Stimulated activated CD4-positive, alpha-beta T cell treated with anti-CD3 and anti-CD28 coated beads, Interleukin-1b, Interleukin-23, amount 100 ng/mL, for 48 hours (primary cell): Measurements from ENCODE around the gene OOSP4B.
"Not testable (repeated sequence)": the region's sequence is repeated elsewhere in the genome, so short reads cannot be mapped to it uniquely, and the experiment has no call there.

Experiments
- DNase-seq: peaks from one replicate; pipeline ENCODE4 v3.0.0-alpha.2; 2020

OOSP4B gene

DNA sequence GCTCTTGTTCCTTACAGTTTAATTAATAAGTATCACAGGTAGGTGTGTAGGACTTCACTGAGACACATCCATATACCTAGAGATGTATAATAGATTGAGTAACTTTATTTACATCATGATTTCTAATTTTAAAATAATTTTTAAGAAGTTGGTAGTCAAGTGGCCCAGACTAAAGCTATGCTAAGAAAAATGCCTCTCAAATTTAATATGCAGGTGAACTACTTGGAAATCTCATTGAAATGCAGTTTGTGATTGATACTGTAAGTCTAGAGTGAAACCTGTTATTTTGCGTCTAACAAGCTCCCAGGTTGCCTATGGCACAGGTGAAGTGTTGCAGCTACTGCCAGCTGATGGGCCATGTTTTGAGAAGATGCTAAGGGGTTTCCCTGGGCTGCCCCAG lies at the start of gene OOSP4B:
TSS of gene OOSP4B (plus strand) at position 301 of the 400 bp plus-strand sequence.
- DNase-seq: no peak

DNA sequence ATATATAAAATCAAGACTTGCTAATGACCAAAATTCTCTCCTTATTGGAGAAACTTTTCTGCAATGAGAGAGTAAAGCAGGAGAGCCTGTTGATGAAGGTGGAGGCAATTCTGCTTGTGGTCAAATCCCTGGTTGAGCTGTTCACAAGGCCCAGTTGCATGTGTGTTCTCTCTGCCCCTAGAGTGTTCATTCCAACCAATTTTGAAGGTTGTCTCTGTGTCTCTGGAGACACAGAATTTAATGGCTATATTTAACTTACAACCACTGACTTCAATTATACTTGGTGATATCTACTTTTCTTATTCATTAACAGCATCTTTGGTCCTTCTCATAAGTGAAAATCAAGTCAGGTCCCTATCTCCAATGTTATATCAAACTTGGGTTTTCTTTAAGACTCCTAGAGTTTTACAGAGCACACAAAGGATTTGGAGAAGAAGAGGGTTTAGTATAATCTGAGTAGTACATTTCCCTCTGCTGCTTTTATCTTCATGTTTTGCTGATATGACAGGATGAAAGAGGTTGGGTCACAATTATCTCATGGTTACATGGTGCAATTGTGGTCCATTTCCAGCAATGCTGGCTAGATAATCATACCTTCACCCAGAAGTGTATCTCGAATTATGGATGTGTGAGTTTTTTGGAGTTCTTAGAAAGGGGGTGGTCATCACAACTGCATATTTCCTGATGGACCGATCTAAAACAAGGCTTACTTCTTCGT lies 49.1 kb upstream of the OOSP4B start:
- DNase-seq: no peak

DNA sequence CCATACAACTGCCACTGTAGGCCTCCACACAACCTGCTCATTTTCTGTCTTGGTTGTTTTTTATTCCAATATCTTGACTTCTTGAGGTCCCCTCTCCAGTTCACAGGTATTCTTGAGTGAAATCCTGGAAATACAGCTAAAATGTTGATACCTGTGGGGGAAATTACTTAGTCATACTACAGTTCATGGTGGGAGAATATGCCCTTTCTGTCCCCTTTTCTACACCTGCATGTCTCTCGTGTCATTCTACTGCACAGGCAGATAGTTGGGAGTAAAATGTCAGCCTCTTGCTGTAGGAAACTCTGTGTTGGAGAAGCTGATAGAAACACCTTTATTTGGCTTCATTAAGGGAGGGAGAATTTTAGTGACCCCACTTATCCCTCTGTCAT lies 48.6 kb upstream of the OOSP4B start:
- no peak for DNase-seq

DNA sequence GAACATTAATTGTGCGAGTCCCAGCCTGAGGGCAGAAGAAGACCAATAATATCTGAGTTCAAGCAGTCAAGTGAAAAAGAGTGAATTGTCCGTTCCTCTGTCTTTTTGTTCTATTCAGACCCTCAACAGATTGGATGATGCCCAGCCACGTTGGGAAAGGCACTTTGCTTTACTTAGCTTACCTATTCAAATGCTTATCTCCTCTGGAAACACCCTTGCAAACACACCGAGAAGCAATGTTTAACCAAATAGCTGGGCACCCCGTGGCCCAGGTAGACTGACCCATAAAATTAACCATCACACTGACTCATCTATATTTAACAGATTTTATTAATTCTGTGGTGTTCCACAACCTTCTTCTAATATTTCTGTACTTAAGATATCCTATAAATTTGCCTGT lies 43.9 kb upstream of the OOSP4B start:
- DNase-seq: no peak

DNA sequence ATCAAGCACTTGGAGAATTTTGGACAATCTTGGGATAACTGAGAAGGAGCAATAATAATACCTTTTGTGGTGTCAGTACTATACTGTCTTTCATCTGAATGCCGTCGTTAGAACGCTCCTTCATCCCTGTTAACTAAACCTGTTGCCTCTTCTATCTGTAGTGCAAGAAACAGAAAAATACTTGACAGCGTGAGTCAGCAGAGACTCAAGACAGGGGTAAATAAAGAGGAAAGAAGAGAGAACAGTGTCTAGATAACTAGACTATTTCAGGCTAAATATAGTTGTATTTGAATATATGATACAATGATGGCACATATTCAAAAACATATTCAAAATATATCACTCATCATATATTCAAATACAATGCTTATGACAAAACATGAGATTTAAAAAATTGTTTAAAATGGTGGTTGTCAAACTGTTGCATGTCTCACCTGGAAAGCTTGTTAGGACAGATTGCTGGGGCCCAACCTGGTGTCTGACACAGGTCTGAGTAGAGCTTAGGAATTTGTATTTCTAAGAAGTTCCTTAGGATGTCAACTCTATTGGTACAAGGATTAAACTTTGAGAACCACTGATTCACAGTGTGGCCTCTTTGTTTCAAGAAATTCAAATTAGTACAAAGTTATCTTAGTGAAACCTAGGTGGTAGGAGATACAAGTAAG lies 35.7 kb upstream of the OOSP4B start:
- DNase-seq: no peak

DNA sequence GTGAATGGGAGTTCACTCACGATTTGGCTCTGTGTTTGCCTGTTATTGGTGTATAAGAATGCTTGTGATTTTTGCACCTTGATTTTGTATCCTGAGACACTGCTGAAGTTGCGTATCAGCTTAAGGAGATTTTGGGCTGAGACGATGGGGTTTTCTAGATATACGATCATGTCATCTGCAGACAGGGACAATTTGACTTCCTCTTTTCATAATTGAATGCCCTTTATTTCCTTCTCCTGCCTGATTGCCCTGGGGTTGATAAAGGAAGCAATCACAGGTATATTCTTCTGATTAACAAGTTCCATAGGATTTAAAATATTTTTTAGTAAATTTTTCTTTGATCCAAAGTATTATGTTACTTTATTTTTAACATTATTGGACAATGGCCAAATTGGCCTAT lies 34.9 kb upstream of the OOSP4B start:
- not testable (repeated sequence) for DNase-seq

DNA sequence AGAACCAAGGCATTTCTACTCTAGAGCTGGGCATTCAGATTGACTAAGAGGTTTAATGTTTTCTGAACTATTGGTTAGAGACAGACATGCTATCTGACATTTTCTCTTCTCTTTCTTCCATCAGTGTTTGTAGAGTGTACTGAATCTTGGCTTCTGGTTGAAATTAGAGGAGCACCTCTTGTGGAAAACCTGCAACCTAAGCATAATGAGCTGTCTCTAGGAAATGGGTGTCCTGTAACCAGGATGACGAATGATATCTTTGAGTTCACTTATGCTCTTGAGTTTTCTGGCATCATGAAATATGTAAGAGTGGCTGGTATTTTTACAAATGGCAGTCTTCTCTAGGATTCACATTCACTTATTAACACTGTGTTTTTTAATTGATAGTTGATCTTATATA lies 33.8 kb upstream of the OOSP4B start:
- DNase-seq: no peak

DNA sequence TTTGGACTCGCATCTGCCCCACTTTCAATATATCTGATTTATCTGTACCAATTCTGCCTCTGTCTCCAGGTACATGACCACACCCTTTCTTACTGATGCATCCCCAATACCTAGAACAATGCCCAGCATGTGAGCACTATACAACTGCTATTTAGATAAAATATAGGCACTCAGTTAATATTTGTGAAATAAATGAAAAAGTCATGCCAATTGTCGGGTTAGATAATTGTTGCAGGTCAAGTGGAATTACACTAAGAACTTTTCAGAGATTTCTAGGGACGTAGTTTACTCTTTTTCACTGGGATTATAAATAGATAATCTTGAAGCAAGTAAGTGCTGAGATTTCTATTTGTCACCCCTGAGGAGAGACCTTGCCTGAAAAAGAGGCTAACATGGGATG lies 32.6 kb upstream of the OOSP4B start:
- no peak for DNase-seq

DNA sequence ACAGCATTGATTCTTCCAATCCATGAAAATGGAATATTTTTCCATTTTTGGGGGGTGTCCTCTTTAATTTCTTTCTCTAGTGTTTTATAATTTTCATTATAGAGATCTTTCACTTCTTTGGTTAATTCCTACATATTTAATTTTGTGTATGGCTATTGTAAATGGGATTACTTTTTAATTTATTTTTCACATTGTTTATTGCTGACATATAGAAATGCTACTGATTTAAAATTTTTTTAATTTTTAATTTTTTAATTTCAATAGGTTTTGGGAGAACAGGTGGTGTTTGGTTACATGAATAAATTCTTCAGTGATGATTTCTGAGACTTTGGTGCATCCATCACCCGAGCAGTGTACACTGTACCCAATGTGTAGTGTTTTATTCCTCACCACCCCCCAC lies 26.6 kb upstream of the OOSP4B start:
- no peak for DNase-seq

DNA sequence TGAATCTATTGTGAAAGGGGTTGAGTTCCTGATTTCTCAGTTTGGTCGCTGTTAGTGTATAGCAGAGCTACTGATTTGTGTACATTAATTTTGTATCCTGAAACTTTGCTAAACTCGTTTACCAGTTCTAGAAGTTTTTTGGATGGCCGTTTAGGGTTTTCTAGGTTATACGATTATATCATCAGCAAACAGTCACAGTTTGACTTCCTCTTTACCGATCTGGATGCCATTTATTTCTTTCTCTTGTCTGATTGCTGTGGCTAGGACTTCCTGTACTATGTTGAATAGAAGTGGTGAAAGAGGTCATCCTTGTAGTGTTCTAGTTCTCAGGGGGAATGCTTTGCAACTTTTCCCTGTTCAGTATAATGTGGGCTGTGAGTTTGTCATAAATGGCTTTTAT lies 24.6 kb upstream of the OOSP4B start:
- DNase-seq: no peak

DNA sequence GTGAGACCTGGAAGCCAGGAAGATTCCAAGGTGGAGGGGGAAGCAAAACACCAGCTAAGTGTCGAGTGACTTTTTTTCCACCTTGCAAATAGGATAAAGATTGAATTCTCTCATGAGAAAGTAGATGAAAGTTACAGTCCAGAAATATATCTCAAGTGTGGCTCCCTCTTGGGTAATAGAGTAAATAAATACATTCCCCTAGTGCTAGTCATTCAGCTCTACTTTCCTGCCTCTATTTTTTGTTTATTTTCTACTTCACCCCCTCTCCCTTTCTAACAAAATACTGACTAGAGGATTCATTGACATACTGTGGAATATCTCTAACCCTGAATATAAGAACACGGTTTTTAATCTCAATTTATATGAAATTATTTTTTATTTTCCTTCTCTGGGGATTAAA lies 19.2 kb upstream of the OOSP4B start:
- DNase-seq: no peak

DNA sequence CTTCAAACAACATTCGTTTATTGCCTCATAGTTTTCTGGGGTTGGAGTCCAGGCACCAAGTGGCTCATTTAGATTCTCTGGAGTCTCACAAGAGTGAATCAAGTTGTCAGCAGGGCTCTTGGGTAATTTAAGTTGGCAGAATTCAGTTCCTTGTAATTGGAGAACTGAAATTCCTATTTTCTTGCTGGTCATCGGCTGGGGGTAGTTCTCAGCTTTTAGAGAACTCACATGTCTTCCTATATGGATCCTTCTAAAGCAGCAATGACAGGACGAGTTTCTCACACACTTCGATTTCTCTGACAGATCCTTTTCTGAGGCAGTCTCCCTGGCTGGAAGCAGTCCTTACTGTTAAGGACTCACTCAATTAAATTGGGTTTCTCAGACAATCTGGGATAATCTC lies 17.3 kb upstream of the OOSP4B start:
- DNase-seq: no peak

DNA sequence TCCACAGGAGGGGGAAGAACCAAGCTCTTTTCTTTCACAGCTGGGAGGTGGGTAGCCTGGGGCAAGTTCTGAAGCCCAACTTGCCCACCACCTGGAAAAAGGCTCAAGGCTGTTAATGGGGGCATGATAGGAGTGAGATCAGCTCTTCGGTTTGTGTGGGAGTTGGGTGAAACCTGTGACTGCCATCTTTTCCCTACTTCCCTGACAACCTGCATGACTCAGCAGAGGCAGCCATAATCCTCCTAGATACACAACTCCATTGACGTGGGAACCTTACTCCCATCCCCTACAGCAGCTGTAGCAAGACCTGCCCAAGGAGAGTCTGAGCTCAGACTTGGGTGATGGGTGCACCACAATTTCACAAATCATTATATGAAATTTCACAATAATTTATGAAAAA lies 13.3 kb upstream of the OOSP4B start:
- no peak for DNase-seq

DNA sequence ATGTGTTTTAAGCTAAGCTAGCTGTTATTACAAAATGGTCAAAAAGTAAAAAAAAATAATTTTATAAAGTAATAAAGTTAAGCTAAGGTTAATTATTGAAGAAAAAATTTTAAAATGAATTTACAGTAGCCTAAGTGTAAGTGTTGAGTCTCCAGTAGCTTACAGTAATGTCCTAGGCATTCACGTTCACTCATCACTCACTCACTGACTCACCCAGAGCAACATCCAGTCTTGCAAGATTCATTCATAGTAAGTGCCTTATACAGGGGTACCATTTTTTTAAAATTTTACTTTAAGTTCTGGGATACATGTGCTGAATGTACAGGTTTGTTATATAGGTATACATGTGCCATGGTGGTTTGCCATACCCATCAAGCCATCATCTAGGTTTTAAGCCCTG lies 11.6 kb upstream of the OOSP4B start:
- DNase-seq: no peak

DNA sequence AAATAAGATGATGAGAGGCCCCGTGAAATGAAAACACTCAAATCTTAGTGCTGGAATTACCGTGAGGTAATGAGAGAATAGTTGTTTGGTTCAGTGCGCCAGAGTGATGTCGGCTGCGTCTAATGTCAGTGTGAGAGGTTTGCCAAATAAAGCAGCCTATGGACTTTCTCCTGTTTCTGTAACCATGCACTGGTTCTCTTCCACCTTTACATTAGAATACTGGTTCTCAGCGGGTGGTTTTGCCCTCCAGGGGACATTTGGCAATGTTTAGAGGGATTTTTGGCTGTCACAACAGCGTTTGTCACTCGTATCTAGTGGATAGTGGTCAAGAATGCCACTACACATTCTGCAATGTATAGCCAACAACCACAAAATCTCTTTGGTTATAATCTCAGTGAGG lies 1.1 kb downstream of the OOSP4B start:
- no peak for DNase-seq

DNA sequence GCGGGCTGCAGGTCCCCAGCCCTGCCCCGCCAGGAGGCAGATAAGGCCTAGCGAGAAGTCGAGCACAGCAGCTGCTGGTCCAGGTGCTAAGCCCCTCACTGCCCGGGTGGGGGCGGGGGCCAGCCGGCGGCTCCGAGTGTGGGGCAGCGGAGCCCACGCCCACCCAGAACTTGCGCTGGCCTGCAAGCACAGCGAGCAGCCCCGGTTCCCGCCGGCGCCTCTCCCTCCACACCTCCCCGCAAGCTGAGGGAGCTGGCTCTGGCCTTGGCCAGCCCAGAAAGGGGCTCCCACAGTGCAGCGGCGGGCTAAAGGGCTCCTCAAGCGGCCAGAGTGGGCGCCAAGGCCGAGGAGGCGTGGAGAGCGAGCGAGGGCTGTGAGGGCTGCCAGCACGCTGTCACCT lies 3.4 kb downstream of the OOSP4B start:
- not testable (repeated sequence) for DNase-seq

DNA sequence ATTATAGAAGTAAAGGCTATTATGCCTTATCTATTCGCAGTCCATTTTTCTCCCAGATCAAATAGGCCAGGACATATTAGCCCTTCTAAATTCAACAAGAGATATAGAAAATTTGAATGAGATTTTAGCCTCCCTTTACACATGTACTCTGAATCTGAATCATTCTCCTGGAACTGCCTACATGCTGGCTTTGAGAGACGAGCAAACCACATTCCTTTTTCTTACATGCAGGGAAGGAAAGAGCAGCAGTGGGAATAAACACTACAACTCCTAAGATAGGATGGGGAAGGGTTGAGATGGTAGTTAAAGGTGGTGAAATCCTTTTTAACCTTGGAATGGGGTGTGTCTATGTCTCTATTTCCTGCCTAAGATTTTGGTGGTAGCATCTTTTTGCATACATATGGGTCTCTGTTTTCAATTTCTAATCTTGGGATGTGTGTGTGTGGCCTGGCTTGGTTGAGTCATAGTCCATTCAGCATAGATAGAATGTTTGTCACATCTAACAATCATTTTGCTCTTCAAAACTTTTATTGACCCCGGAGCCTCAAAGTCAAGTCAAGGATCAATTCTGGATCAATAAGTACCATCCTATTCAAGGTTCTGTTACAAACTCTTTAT lies 12.1 kb downstream of the OOSP4B start:
- DNase-seq: no peak

DNA sequence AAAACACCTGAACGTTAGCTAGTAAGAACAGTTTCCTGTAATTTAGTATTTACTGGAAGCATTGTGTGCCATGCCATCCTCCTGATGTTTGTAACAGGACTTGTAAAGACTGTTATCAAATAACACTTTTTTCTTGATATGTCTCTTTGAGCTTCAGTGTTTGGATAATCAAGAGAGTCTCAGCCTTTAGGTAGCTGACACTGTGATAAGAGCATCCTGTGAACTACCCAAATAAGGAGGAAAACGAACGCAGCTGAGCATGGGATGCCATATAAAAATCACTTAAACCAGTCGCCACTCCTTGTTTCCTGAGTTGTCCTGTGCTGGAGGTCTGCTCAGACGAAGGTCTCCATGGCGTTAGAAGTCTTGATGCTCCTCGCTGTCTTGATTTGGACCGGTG lies 23.1 kb downstream of the OOSP4B start, which contains the start of gene OOSP2:
TSS of gene OOSP2 (plus strand) at position 301 of the 400 bp plus-strand sequence. CDS start at position 352, 51 bp downstream.
- no peak for DNase-seq

DNA sequence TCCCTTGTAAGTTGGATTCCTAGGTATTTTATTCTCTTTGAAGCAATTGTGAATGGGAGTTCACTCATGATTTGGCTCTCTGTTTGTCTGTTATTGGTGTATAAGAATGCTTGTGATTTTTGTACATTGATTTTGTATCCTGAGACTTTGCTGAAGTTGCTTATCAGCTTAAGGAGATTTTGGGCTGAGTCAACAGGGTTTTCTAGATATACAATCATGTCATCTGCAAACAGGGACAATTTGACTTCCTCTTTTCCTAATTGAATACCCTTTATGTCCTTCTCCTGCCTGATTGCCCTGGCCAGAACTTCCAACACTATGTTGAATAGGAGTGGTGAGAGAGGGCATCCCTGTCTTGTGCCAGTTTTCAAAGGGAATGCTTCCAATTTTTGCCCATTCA lies 33.4 kb downstream of the OOSP4B start:
- DNase-seq: not testable (repeated sequence)

DNA sequence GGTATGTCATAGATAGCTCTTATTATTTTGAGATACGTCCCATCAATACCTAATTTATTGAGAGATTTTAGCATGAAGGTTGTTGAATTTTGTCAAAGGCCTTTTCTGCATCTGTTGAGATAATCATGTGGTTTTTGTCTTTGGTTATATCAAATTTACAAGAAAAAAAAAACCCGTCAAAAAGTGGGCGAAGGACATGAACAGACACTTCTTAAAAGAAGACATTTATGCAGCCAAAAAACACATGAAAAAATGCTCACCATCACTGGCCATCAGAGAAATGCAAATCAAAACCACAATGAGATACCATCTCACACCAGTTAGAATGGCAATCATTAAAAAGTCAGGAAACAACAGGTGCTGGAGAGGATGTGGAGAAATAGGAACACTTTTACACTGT lies 33.9 kb downstream of the OOSP4B start:
- DNase-seq: not testable (repeated sequence)

DNA sequence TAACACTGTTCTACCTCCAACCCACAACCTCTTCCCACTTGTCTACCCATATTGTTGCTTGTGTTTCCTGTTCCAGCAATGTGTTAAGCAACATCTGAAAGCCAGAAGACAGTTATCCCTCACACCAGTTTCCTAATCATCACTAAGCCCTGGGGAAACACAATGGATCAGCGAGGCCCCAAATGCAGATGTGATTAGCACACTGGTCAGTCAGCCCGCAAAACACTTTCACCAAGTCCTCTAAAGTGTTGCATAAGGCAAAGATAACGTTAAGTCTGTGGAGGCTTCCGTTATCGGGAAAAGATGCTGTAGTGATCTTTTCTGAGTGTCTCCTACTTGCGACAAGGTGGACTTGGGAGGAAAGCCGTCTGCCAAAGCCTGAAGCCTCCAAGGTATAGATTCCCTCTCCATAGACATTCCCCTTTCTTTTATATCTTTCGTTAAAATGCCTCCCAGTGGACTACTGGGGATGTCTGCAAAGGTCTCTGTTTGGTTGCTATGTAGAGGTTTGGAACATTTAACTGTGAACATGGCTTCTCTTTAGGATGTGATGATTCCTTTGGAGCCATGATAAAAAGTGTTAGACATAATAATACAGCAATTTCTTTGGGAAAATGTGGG lies 39.5 kb downstream of the OOSP4B start, which contains the start of gene MS4A3:
TSS of gene MS4A3 (plus strand) at position 317 of the 621 bp plus-strand sequence. CDS start 4,496 bp downstream, outside the sequence.
- no peak for DNase-seq

DNA sequence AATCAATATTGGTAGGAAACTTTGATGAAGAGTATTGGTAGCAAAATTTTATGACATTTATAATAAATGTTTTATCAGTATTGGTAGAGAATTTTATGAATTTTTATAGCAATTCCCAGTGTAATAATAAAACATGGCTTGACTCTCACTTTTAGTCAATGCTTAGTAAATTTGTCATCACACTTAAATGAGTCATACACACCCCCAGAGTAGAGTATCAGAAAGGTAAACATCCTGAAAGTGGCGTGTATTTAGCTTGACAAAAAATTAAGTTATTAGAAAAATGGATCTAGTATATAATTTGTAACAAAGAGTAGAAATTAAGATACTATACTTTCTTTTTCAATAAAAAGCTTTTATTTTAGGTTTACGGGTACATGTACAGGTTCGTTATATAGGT lies 42.1 kb downstream of the OOSP4B start:
- no peak for DNase-seq

DNA sequence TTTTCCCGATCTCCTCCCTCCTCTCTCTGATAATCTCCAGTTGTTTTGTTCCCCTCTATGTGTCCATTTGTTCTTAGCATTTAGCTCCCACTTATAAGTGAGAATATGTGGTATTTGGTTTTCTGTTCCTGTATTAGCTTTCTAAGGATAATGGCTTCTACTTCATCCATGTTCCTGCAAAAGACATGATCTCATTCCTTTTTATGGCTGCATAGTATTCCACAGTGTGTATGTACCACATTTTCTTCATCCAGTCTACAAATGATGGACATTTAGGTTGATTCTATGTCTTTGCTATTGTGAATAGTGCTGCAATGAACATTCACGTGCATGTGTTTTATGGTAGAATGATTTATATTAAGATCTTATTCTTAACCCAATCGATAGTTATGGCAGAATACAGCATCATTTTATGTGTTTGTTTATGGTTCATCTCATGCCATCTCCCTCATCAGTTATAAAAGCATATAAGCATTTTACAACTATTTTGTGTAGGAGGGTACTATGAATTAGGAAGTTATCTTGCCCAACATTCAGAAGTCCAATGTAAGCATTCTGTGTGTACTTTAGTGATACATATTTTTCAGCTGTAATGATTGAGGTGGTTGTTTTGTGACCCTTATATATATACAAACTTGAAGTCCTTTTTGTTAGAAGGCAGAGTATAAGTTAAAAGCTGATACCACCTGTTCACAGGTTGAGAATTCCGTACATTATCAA lies 42.7 kb downstream of the OOSP4B start:
- no peak for DNase-seq
